Measurements from ENCODE around the gene MYO15B.
A peak's percentile ranks its signal among the peaks of the same experiment; 100 is the strongest.
"Not testable (repeated sequence)": the region's sequence is repeated elsewhere in the genome, so short reads cannot be mapped to it uniquely, and the experiment has no call there.

The MYO15B gene

DNA sequence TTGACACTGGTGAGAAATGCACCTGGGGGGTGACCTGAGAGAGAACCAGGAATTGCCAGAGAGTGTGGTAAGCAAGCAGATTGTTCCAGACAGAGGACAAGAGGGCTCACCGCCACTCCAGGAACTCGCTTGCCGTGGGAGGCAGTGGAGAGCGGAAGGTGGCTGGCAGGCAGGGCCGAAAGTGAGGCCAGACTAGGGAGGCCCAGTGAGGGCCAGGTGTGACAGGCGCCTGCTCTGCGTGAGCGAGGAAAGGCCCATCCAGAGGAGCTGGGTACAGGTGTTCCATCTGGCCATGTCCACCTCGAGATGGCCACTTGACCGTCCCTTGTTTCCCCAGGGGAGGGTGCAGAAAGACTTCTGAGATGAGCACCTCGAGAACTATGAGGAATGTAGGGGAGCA lies 11.9 kb upstream of the MYO15B start:
- no peak for DNase-seq (ENCODE audit: low spot score)

GRCh38 chr17:75576661-75577060 lies 10.9 kb upstream of the MYO15B start:
- DNase-seq (ENCODE audit: low spot score) = no peak

- not testable (repeated sequence) for DNase-seq (ENCODE audit: low spot score)
These were observed 6.4 kb upstream of the MYO15B start for GRCh38 chr17:75581121-75581725.

DNA sequence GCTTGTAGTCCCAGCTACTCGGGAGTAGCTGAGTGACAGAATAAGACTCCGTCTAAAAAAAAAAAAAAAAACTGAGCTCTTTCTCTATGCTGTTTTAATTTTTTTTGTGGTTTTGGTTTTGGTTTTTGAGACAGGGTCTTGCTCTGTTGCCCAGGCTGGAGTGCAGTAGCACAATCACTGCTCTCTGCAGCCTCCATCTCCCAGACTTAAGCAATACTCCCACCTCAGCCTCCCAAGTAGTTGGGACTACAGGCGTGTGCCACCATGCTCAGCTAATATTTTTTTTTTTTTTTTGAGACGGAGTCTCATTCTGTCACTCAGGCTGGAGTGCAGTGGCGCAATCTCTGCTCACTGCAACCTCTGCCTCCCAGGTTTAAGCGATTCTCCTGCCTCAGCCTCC lies 4.4 kb upstream of the MYO15B start:
- DNase-seq (ENCODE audit: low spot score) = not testable (repeated sequence)

DNA sequence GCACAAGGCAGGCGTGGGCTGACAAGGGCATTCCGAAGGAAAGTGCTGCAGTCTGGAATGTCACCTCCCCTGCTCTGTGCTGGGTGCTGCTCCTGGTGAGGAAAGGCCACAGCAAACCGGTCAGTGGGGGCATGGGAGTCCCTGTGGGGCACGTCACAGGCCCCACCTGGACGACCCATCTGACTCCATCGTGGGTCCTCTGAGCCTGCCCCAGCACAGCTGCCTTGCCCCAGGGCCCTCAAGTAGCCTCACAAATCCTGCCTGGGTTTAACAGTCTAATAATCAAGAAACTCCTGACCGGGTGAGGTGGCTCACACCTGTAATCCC lies 2.8 kb upstream of the MYO15B start:
- no peak for DNase-seq (ENCODE audit: low spot score)

DNA sequence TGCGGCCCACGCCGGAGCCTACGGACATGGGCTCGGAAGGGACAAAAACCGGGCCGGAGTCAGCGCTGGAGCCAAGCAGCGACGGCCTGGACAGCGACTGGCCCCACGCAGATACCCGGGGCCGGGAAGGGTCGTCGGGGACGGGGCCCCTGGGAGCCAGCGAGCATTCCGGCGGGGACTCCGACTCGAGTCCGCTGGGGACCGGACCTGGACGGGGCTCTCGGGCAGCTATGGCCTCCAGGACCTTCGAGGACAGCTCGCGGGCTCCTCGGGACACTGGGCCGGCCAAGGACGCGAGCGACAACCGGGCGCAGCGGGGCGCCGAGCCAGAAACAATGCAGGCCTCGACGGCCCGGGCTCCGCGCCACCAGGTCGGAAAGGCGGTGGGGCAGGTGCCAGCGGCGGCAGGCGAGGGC lies 1.0 kb downstream of the MYO15B start:
- DNase-seq (ENCODE audit: low spot score) = peak; percentile 17

DNA sequence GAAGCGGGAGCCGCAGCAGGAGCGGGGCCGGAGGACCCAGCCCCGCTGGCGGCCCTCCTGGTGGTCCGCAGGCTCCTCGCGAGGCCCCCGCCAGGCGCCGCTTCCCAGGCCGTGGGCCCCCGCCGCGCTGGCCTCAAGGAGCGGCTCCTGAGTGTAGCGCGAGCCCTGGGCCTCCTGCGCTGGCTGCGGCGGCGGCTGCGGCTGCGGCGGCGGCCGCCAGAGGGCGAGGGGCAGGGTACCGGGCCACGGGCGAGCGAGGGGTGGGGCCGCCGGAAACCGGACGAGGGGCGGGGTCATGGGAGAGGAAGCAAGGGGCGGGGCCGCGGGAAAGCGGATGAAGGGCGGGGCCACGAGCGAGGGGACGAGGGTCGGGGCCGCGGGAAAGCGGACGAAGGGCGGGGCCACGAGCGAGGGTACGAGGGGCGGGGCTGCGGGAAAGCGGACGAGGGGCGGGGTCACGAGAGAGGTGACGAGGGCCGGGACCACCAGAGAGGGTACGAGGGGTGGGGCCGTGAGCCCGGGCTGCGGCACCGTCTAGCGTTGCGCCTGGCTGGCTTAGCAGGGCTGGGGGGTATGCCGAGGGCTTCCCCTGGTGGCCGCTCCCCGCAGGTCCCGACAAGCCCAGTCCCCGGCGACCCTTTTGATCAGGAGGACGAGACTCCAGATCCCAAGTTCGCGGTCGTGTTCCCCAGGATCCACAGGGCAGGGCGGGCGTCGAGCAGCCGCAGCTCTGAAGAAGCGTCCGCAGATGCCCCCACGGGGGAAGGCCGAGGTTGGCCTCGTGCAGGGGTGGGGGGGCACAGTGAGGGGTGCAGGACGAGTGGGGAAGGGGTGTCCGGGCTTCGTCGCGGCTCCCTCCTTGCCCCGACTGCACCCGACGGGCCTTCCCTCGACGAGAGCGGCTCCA lies 1.7 kb downstream of the MYO15B start:
- peak; percentile 78 for DNase-seq (ENCODE audit: low spot score)

GRCh38 chr17:75589919-75590303 lies 2.3 kb downstream of the MYO15B start:
- no peak for DNase-seq (ENCODE audit: low spot score)

DNA sequence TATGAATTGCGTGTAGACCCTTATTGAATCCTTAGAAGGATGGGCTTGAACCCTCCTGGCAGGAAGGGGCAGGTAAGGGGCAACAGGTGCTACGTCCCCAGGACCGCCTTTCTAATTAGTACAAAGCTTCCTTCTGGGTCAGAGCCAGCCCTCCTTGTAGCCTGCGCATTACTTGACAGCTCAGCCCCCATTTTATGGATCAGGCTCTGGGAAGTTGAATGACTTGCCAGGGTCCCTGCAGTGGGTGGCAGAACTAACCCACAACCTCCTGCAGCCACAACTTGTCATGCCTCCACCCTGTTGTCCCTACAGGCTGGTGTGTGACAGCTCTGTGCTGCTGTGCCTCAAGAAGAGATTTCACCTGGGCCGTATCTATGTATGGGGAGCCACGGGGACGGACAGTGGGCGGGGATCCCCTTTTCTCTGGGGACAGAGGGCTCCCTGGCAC lies 2.7 kb downstream of the MYO15B start:
- no peak for DNase-seq (ENCODE audit: low spot score)

DNA sequence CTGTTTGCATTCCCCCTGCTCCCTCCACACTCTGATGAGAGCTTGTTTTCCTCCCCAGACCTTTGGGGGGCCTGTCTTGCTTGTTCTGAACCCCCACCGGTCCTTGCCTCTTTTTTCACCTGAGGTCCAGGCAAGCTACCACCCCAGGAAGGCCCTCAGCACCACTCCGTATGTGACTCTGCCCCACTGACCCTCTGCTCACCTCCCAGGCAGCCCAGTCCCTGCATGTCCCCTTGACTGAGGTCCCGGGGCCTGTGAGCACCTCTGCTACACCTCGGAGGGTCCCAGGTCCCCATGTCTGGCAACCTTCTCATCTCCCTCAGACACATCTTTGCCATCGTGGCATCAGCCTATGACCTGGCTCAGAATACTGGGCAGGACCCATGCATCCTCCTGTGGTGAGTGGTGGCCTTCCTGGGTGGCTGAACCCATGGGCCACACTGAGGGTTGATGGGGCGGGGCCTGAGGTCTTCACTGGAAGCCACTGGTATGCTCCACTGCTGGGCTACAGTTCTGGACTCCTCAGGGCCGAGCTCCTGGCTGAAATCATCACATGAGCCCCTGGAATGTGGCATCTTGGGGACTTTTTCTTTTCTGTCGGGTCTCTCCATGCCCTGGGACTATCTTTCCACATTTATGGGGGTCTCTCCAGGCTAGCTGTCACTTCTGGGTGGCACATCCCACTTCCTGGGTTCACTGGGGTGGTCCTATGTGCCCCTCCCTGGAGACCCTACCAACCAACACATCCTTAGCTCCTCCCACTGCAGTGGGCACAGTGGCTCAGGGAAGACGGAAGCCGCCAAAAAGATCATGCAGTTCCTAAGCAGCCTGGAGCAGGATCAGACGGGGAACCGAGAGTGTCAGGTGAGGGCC lies 3.5 kb downstream of the MYO15B start:
- no peak for DNase-seq (ENCODE audit: low spot score)

- no peak for DNase-seq (ENCODE audit: low spot score)
These were observed 4.2 kb downstream of the MYO15B start for GRCh38 chr17:75591722-75592302.

DNA sequence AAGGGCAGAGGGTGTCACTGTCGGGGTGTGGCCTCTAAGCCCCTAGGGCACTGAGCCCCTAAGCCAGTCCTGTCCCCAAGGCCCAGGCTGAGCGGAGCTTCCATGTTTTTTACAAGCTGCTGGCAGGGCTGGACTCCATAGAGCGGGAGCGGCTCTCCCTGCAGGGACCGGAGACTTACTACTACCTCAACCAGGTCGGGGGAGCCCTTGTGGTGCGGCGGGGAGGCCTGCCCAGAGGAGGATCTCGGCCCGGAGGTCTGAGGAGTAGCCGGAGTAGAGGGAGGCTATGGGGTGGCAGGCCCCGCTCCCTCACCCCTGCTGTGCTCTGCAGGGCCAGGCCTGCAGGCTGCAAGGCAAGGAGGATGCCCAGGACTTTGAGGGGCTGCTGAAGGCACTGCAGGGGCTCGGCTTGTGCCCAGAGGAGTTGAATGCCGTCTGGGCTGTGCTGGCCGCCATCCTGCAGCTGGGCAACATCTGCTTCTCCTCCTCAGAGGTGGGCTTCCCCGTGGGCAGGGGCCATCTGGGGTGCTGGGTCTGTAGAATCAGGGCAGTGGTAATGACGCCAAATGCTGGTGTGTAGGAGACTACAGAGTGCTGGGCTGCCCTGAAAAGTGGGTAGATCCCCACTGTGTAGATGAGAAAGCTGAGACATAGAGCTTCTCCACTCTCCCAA lies 4.9 kb downstream of the MYO15B start:
- DNase-seq (ENCODE audit: low spot score) = no peak

DNA sequence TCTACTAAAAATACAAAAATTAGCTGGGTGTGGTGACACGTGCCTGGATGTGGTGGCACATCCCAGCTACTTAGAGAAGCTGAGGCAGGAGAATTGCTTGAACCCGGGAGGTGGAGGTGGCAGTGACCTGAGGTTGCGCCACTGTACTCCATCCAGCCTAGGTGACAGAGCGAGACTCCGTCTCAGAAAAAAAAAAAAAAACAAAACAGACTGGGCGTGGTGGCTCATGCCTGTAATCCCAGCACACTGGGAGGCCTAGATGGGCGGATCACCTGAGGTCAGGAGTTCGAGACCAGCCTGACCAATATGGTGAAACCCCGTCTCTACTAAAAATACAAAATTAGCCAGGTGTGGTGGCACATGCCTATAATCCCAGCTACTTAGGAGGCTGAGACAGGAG lies 5.8 kb downstream of the MYO15B start:
- DNase-seq (ENCODE audit: low spot score) = not testable (repeated sequence)

- no peak for DNase-seq (ENCODE audit: low spot score)
These were observed 7.1 kb downstream of the MYO15B start for GRCh38 chr17:75594499-75595283.

DNA sequence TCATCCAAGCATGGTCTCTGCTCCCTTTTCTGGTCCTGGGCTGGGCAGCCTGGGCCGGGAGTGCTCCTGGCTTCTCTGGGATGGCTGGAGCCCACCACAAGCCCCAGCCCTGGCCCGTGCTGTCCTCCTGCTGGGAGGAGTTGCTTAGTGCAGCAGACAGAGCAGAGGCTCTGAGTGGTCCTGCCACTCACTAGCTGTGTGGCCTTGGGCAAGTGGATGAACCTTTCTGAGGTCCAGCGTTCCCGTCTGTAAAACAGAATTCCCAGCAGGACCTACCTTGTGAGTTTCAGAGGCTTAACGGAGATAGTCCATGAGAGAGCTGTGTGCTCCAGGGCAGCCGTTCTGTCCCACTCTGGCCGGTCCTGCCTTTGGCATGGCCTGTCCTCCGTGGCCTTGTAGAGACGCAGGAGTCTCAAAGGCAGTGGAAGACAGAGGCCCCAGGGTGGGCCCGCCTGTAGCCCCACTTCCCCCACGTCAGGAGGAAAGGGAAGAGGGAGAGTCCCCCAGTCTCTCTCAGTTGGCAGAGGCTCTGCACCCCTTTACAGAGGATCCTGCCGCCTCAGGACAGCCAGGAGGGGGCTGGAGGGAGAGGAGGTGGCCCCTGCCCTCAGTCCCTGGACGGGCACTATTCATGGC lies 7.8 kb downstream of the MYO15B start:
- DNase-seq (ENCODE audit: low spot score) = no peak

- no peak for DNase-seq (ENCODE audit: low spot score)
These were observed 8.3 kb downstream of the MYO15B start for GRCh38 chr17:75595920-75596313.

DNA sequence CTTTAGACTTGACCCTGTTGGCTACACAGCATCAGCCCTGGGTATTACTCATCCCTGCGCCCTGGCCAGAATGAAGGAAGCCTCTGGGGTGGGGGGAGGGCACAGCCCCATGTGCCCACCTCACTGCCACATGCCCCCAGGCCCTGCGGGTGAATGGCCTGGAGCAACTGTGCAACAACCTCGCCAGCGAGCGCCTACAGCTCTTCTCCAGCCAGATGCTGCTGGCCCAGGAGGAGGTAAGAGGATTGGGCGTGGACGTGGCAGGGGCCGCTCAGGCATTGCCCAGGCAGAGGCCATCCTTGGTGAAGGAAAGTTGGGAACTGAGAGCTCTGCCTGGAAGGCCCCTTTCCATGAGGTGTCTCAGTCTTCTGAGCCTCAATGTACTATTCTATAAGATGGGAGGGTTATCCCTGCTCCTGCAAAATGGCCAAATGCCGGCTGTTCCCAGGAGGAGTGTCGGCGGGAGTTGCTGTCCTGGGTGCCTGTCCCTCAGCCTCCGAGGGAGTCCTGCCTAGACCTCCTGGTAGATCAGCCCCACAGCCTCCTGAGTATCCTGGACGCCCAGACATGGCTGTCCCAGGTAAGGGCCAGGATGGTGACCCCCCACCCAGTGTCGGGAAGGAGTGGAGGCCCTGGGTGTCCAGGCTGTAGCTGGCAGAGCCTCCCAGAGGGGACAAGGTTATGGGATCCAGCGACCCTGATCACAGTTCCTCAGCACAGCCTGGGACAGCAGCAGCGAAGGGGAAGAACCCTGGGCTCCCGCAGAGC lies 8.9 kb downstream of the MYO15B start:
- no peak for DNase-seq (ENCODE audit: low spot score)

GRCh38 chr17:75601057-75601987 lies 13.7 kb downstream of the MYO15B start:
- peak; percentile 28 for DNase-seq (ENCODE audit: low spot score)
